Neural progenitor cell (in vitro differentiated cells): ENCODE results near the gene MAGI3. TPM values are rescaled to one million over a fixed set of nuclear protein-coding genes. Genes with fewer than 3 reads are reported as not detected.
"Not testable (repeated sequence)": the region's sequence is repeated elsewhere in the genome, so short reads cannot be mapped to it uniquely, and the experiment has no call there.

Experiments used
- DNase-seq: peaks from one replicate; pipeline ENCODE4 v3.0.0-alpha.2; 2016; ENCODE audit warnings: low spot score
- H2AFZ ChIP-seq: fragments of 200-600 bp; sonication (generic); replicated peaks from 2 replicates; pipeline ENCODE4 v1.6.1; 2016; ENCODE audit warnings: antibody characterized with exemption
- H3F3A ChIP-seq: fragments of 200-600 bp; sonication (generic); 2 replicates; pipeline ENCODE4 v1.6.1; 2016; ENCODE audit warnings: antibody characterized with exemption, low read depth
- H3K27ac ChIP-seq: fragments of 200-600 bp; sonication (generic); 2 replicates; pipeline ENCODE4 v1.5.1; 2016; ENCODE audit warnings: mild to moderate bottlenecking
- H3K27me3 ChIP-seq: fragments of 200-600 bp; sonication (generic); 2 replicates; pipeline ENCODE4 v1.6.1; 2016; ENCODE audit warnings: mild to moderate bottlenecking, moderate library complexity
- H3K36me3 ChIP-seq: fragments of 200-600 bp; sonication (generic); 2 replicates; pipeline ENCODE4 v1.5.1; 2016
- H3K4me1 ChIP-seq: fragments of 200-600 bp; sonication (generic); 2 replicates; pipeline ENCODE4 v1.6.1; 2016; ENCODE audit warnings: mixed run types
- H3K4me2 ChIP-seq: fragments of 200-600 bp; sonication (generic); 2 replicates; pipeline ENCODE4 v1.6.1; 2016
- H3K4me3 ChIP-seq: fragments of 200-600 bp; sonication (generic); 2 replicates; pipeline ENCODE4 v1.5.1; 2016
- H3K79me2 ChIP-seq: fragments of 200-600 bp; sonication (generic); 2 replicates; pipeline ENCODE4 v1.6.1; 2016; ENCODE audit warnings: low read depth
- H3K9ac ChIP-seq: fragments of 200-600 bp; sonication (generic); 2 replicates; pipeline ENCODE4 v1.6.1; 2016
- H3K9me3 ChIP-seq: fragments of 200-600 bp; sonication (generic); 2 replicates; pipeline ENCODE4 v1.5.1; 2016; ENCODE audit warnings: low read depth
- H4K20me1 ChIP-seq: fragments of 200-600 bp; sonication (generic); 2 replicates; pipeline ENCODE4 v1.6.1; 2016; ENCODE audit warnings: low read depth
- H3K27ac Mint-ChIP-seq: 3 replicates; pipeline ENCODE4 v1.8.0; 2021; ENCODE audit warnings: mixed read lengths
- H3K27me3 Mint-ChIP-seq: 2 replicates; pipeline ENCODE4 v1.8.0; 2022; ENCODE audit warnings: low read depth, mild to moderate bottlenecking, inconsistent platforms, moderate library complexity, mixed read lengths; ENCODE audit not compliant: insufficient read depth
- H3K36me3 Mint-ChIP-seq: 3 replicates; pipeline ENCODE4 v1.8.0; 2021; ENCODE audit warnings: mixed read lengths
- H3K4me1 Mint-ChIP-seq: 3 replicates; pipeline ENCODE4 v1.8.0; 2021; ENCODE audit warnings: mixed read lengths
- H3K4me3 Mint-ChIP-seq: 3 replicates; pipeline ENCODE4 v1.8.0; 2021; ENCODE audit warnings: mild to moderate bottlenecking, moderate library complexity, mixed read lengths
- H3K9me3 Mint-ChIP-seq: 3 replicates; pipeline ENCODE4 v1.8.0; 2020; ENCODE audit warnings: mixed read lengths
- CTCF ChIP-seq: fragments of 200-600 bp; sonication (generic); IDR thresholded peaks from 2 replicates; pipeline ENCODE4 v1.5.1; 2017; ENCODE audit warnings: antibody characterized with exemption, mild to moderate bottlenecking
- EZH2 ChIP-seq: fragments of 200-600 bp; sonication (generic); IDR thresholded peaks from 2 replicates; pipeline ENCODE4 v1.6.1; 2017; ENCODE audit warnings: antibody characterized with exemption, mild to moderate bottlenecking, moderate library complexity
- EZH2phosphoT487 ChIP-seq: fragments of 200-600 bp; sonication (generic); IDR thresholded peaks from 2 replicates; pipeline ENCODE4 v1.6.1; 2017; ENCODE audit warnings: antibody characterized with exemption
- total RNA-seq: library from RNA; depleted of rRNA; stranded (reverse); fragments of >200 nt; gene quantifications from 2 replicates; pipeline ENCODE4 v1.2.3, GENCODE V29; 2015; ENCODE audit warnings: low replicate concordance

The MAGI3 gene
- total RNA-seq, 1 donor from 2014 or later: 26.9 TPM

DNA sequence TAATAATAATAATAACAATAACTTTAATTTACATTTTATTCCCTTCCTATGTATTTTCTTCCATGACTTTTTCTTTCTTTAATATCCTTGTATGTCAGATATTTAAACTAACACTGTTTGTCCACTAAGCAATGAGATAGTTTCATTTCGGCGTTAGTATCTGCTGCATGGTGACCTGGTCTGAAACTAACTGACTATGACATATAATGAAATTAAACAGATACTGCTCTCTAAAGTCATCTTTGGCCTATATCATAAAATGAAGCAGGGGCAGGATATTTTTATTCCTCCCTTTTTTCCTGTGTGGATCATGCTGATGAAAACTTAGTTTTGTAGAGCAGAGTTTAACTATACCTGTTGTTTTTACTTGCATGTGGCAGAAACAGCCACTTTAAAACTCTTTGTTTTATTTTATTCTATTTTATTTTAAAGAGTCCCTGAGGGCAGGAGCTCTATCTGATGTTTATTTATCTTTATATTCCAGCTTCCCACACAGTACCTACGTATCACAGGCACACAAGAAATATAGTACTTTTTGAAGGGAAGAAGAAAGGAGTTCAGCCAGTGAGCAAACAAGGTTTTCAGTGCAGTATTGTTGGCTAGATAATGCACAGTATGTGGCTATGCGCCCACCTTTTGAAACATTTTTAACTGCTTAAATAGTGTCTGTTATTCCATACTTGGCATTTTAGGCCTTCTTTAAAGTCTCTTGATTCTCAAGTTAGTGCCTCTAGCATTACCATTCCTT is 203.4 kb downstream of the MAGI3 start:
- Histone ChIP-seq H3K4me1 (peaks cover 3% of the 10 kb centered on the region), H3K27ac (no peak overlapping the region), H3K9ac (no peak overlapping the region), H3K4me3 (no peak overlapping the region), H4K20me1 (no peaks in the 10 kb centered on the region), H3K79me2 (no peaks in the 10 kb centered on the region), H3F3A (no peaks in the 10 kb centered on the region), H2AFZ (no peak overlapping the region), H3K9me3 (peaks cover 6% of the 10 kb centered on the region), H3K36me3 (peaks cover 26% of the 10 kb centered on the region), H3K27me3 (no peaks in the 10 kb centered on the region), H3K4me2 (no peak overlapping the region)
- Mint-ChIP-seq H3K4me3 (no peak overlapping the region), H3K9me3 (peaks cover 9% of the 10 kb centered on the region), H3K36me3 (peaks cover 27% of the 10 kb centered on the region), H3K4me1 (no peaks in the 10 kb centered on the region), H3K27ac (no peak overlapping the region), H3K27me3 (no peaks in the 10 kb centered on the region)
- no peak for DNase-seq
- TF ChIP-seq EZH2: no peak
- TF ChIP-seq EZH2phosphoT487: no peak
- TF ChIP-seq CTCF: no peak

- H4K20me1 ChIP-seq, H3K4me3 Mint-ChIP-seq, H3K9me3 ChIP-seq, H3K36me3 ChIP-seq, DNase-seq, H2AFZ ChIP-seq, H3K4me1 ChIP-seq, H3K9me3 Mint-ChIP-seq, H3K9ac ChIP-seq, H3K4me3 ChIP-seq, H3K4me2 ChIP-seq, H3F3A ChIP-seq, H3K27ac Mint-ChIP-seq, H3K4me1 Mint-ChIP-seq, H3K27ac ChIP-seq, H3K27me3 ChIP-seq, H3K36me3 Mint-ChIP-seq, H3K79me2 ChIP-seq, H3K27me3 Mint-ChIP-seq: not testable (repeated sequence)
These were observed 214.2 kb downstream of the MAGI3 start for GRCh38 chr1:113604466-113604865.

DNA sequence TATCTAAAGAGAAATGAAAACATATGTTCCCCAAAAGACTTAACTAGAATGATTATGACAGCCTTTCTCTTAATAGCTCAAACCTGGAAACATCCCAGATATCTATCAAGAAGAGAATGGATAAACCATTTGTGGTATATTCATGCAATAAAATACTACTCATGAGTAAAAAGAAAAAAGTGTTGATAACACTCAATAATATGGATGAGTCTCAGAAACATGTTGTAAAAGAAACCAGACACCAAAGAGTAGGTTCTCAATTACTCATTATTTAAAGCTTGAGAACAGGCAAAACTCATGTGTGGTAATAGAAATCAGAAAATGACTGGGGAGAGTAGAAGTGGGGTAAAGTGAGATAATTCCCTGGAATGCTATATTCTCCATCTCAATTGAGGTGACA is 214.8 kb downstream of the MAGI3 start:
- Histone ChIP-seq H4K20me1 (no peaks in the 10 kb centered on the region), H3K27me3 (no peaks in the 10 kb centered on the region), H3K4me1 (no peaks in the 10 kb centered on the region), H3K9ac (no peak overlapping the region), H3K79me2 (no peaks in the 10 kb centered on the region), H3F3A (no peaks in the 10 kb centered on the region), H3K27ac (no peak overlapping the region), H3K4me3 (no peak overlapping the region), H3K9me3 (no peaks in the 10 kb centered on the region), H2AFZ (no peak overlapping the region), H3K4me2 (no peak overlapping the region), H3K36me3 (no peaks in the 10 kb centered on the region)
- no peak for DNase-seq
- TF ChIP-seq EZH2 (no peak), EZH2phosphoT487 (no peak), CTCF (no peak)
- H3K27me3 Mint-ChIP-seq: no peaks in the 10 kb centered on the region
- H3K36me3 Mint-ChIP-seq: peaks cover 4% of the 10 kb centered on the region
- H3K4me3 Mint-ChIP-seq: no peak overlapping the region
- H3K4me1 Mint-ChIP-seq: no peaks in the 10 kb centered on the region
- H3K9me3 Mint-ChIP-seq: no peaks in the 10 kb centered on the region
- no peak overlapping the region for H3K27ac Mint-ChIP-seq

DNA sequence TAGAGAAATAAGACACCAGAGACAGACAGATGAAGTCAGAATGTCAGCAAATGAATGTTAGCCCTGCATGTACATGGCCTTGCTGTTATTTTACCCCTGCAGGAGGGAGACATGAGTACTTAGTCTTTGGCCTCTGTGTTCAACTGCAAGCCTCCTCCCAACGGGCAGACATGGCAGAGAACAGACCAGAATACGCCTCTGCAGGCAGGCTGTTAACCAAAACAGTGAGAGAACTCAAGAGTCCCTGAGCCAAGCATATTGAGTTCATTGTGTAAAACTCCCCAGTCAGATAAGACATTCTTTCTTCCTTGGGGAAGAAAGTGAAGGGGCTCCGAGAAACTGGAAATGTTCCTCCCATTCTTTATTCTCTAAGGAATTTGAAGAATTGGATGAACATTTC is 218.1 kb downstream of the MAGI3 start:
- H3K27ac Mint-ChIP-seq: no peak overlapping the region
- H3K9me3 ChIP-seq: no peaks in the 10 kb centered on the region
- no peaks in the 10 kb centered on the region for H3K27me3 ChIP-seq
- no peak for DNase-seq
- H3K27ac ChIP-seq: no peak overlapping the region
- no peak overlapping the region for H3K4me3 Mint-ChIP-seq
- no peak for TF ChIP-seq EZH2phosphoT487
- TF ChIP-seq EZH2: no peak
- TF ChIP-seq CTCF: no peak
- H4K20me1 ChIP-seq: no peaks in the 10 kb centered on the region
- no peak overlapping the region for H3K4me3 ChIP-seq
- no peaks in the 10 kb centered on the region for H3K79me2 ChIP-seq
- H3K9me3 Mint-ChIP-seq: no peaks in the 10 kb centered on the region
- H3F3A ChIP-seq: no peaks in the 10 kb centered on the region
- no peaks in the 10 kb centered on the region for H3K36me3 ChIP-seq
- H3K4me2 ChIP-seq: no peak overlapping the region
- H3K9ac ChIP-seq: no peak overlapping the region
- H3K4me1 ChIP-seq: no peaks in the 10 kb centered on the region
- no peak overlapping the region for H2AFZ ChIP-seq
- no peaks in the 10 kb centered on the region for H3K27me3 Mint-ChIP-seq
- peaks cover 6% of the 10 kb centered on the region for H3K36me3 Mint-ChIP-seq
- no peaks in the 10 kb centered on the region for H3K4me1 Mint-ChIP-seq
